SK-N-SH (cell line): ENCODE measurements around the gene CD300LF. TPM values are rescaled to one million over a fixed set of nuclear protein-coding genes. Genes with fewer than 3 reads are reported as not detected.
A peak's percentile ranks its signal among the peaks of the same experiment; 100 is the strongest.

Source experiments
- CTCF ChIA-PET: fragments of 300-600, 350-600 bp; formaldehyde crosslinking; extraction: SDS; loops from one replicate; lab custom pipeline; 2021; lab: Yijun Ruan, JAX
- POLR2A ChIA-PET: fragments of 350-600 bp; sonication (Branson Sonifier 250); formaldehyde crosslinking; extraction: SDS; loops from one replicate; lab custom pipeline; 2020; ENCODE audit warnings: antibody characterized with exemption, inconsistent platforms; lab: Yijun Ruan, JAX
- DNase-seq: peaks from one replicate; pipeline ENCODE4 v3.0.0; 2012
- H2AFZ ChIP-seq: fragments of 200-600 bp; sonication (generic); 2 replicates; pipeline ENCODE4 v1.8.1; 2016; ENCODE audit warnings: antibody characterized with exemption, mild to moderate bottlenecking, low read depth
- H3F3A ChIP-seq: fragments of 200-600 bp; sonication (generic); replicated peaks from 2 replicates; pipeline ENCODE3; 2016; ENCODE audit warnings: antibody characterized with exemption, mild to moderate bottlenecking; ENCODE audit not compliant: insufficient read depth
- H3K27ac ChIP-seq, 2 experiments: fragments of 200-500 bp in 1 of 2; fragments of 200-600 bp in 1 of 2; sonication (Bioruptor generic) in 1 of 2; sonication (generic), shearing (Covaris generic) in 1 of 2; 2 replicates each; pipeline versions ENCODE4 v1.5.1 to v1.6.1; 2014 to 2016; ENCODE audit warnings: low read depth in 2 of 2, inconsistent platforms in 1 of 2, low read length in 1 of 2, mild to moderate bottlenecking in 1 of 2, mixed read lengths in 1 of 2
- H3K27me3 ChIP-seq: fragments of 200-600 bp; sonication (generic), shearing (Covaris generic); 2 replicates; pipeline ENCODE4 v1.6.1; 2016; ENCODE audit warnings: mixed run types; ENCODE audit not compliant: insufficient read depth
- H3K36me3 ChIP-seq, 2 experiments: fragments of 200-500 bp in 1 of 2; fragments of 200-600 bp in 1 of 2; sonication (Bioruptor generic) in 1 of 2; sonication (generic) in 1 of 2; replicated peaks in 1 of 2; 2 replicates each; pipeline versions ENCODE3 to v1.5.1; 2014 to 2016; ENCODE audit warnings: low read length in 1 of 2, mild to moderate bottlenecking in 1 of 2; ENCODE audit not compliant: insufficient read depth in 2 of 2, control insufficient read depth in 1 of 2
- H3K4me1 ChIP-seq, 2 experiments: fragments of 200-500 bp in 1 of 2; fragments of 200-600 bp in 1 of 2; sonication (Bioruptor generic) in 1 of 2; sonication (generic), shearing (Covaris generic) in 1 of 2; 2 replicates each; pipeline versions ENCODE4 v1.5.1 to v1.6.1; 2014 to 2016; ENCODE audit warnings: low read depth in 1 of 2, low read length in 1 of 2, mixed run types in 1 of 2; ENCODE audit not compliant: insufficient read depth in 2 of 2, control insufficient read depth in 1 of 2
- H3K4me2 ChIP-seq: fragments of 200-600 bp; sonication (generic), shearing (Covaris generic); 2 replicates; pipeline ENCODE4 v1.6.1; 2017; ENCODE audit warnings: mixed run types
- H3K4me3 ChIP-seq, 2 experiments: fragments of 200-500 bp in 1 of 2; fragments of 200-600 bp in 1 of 2; sonication (Bioruptor generic) in 1 of 2; sonication (generic), shearing (Covaris generic) in 1 of 2; 2 replicates each; pipeline versions ENCODE4 v1.5.1 to v1.8.1; 2014 to 2016; ENCODE audit warnings: low read depth in 2 of 2, inconsistent platforms in 1 of 2, low read length in 1 of 2, mild to moderate bottlenecking in 1 of 2, mixed read lengths in 1 of 2, moderate library complexity in 1 of 2
- H3K79me2 ChIP-seq: fragments of 200-600 bp; sonication (generic); 2 replicates; pipeline ENCODE4 v1.8.1; 2017; ENCODE audit warnings: mild to moderate bottlenecking; ENCODE audit not compliant: insufficient read depth
- H3K9ac ChIP-seq: fragments of 200-600 bp; sonication (generic); 2 replicates; pipeline ENCODE4 v1.6.1; 2017; ENCODE audit warnings: mixed run types
- H3K9me2 ChIP-seq: fragments of 200-600 bp; sonication (generic); 2 replicates; pipeline ENCODE4 v1.6.1; 2017; ENCODE audit warnings: mixed run types
- H3K9me3 ChIP-seq: fragments of 200-600 bp; sonication (generic); 2 replicates; pipeline ENCODE4 v1.6.1; 2017; ENCODE audit warnings: mixed run types, mild to moderate bottlenecking, moderate library complexity
- H4K20me1 ChIP-seq: fragments of 200-600 bp; sonication (generic); 2 replicates; pipeline ENCODE4 v1.6.1; 2017; ENCODE audit warnings: mild to moderate bottlenecking, mixed run types; ENCODE audit not compliant: insufficient read depth
- GATA2 ChIP-seq: sonication (generic); formaldehyde crosslinking; IDR thresholded peaks from 2 replicates; pipeline ENCODE4 v1.5.0; 2020; ENCODE audit warnings: mild to moderate bottlenecking, missing genetic modification reagents
- MEF2A ChIP-seq: IDR thresholded peaks from 2 replicates; pipeline ENCODE4 v1.4.0; 2012; ENCODE audit warnings: low read depth, borderline replicate concordance
- MXI1 ChIP-seq: IDR thresholded peaks from 2 replicates; pipeline ENCODE4 v1.6.1; 2012; ENCODE audit warnings: mild to moderate bottlenecking, low read depth, low read length, improper control_type of control experiment
- RCOR1 ChIP-seq: fragments of 150-350 bp; IDR thresholded peaks from 2 replicates; pipeline ENCODE4 v1.6.1; 2017; ENCODE audit warnings: antibody characterized with exemption, low read length
- REST ChIP-seq: IDR thresholded peaks from 2 replicates; pipeline ENCODE4 v1.6.1; 2012; ENCODE audit warnings: mild to moderate bottlenecking, low read depth, low read length, moderate library complexity
- RFX5 ChIP-seq: IDR thresholded peaks from 2 replicates; pipeline ENCODE4 v1.6.1; 2012; ENCODE audit warnings: mild to moderate bottlenecking, improper control_type of control experiment, low read length
- SIN3A ChIP-seq: IDR thresholded peaks from 2 replicates; pipeline ENCODE4 v1.6.1; 2012; ENCODE audit warnings: low read depth, mild to moderate bottlenecking, low read length, moderate library complexity, borderline replicate concordance
- SMC3 ChIP-seq: IDR thresholded peaks from 2 replicates; pipeline ENCODE4 v1.6.1; 2012; ENCODE audit warnings: low read depth, low read length, improper control_type of control experiment
- TCF12 ChIP-seq: IDR thresholded peaks from 2 replicates; pipeline ENCODE4 v1.4.0; 2012
- USF2 ChIP-seq: fragments of 150-350 bp; IDR thresholded peaks from 2 replicates; pipeline ENCODE4 v1.6.1; 2017; ENCODE audit warnings: antibody characterized with exemption, low read length, low read depth, borderline replicate concordance
- YY1 ChIP-seq: IDR thresholded peaks from 2 replicates; pipeline ENCODE4 v1.4.0; 2012; ENCODE audit warnings: low read depth, mild to moderate bottlenecking
- WGBS: methylation state at CpG from one replicate; pipeline ENCODE4 v1.1.6; 2017; ENCODE audit warnings: low lambda C conversion rate; 5-methylcytosine and 5-hydroxymethylcytosine counted together
- polyA plus RNA-seq, 3 experiments: library from polyadenylated mRNA; depleted of rRNA; stranded (reverse); fragments of >200 nt; gene quantifications; 2 replicates each; pipeline ENCODE4 v1.2.3, GENCODE V29; 2012
- TF ChIP-seq, protein P1 (sequence below): IDR thresholded peaks from 2 replicates; pipeline ENCODE4 v1.4.0; 2012; ENCODE audit warnings: low read depth

CD300LF gene
- polyA plus RNA-seq, 1 of the 3 experiments (the other 2 are of a cell fraction): not detected

GRCh38 chr17:74677558-74678466, 34.9 kb downstream of the CD300LF start:
- TF ChIP-seq RFX5: no peak
- 0 out of 2 replicates have a peak, but pooled peaks have one; percentile 12 for TF ChIP-seq GATA2 (CRISPR knock-in tag)
- ChIA-PET CTCF (interaction anchor here (0.8 to 5.7 kb wide), 10 partner anchors 9 to 299 kb away, joined by 3 to 59 read pairs (median 4); partner anchors contain the start of gene RAB37), POLR2A (no interaction called here)
- Histone ChIP-seq H3K4me3 (no peak overlapping the region), H3K4me2 (no peak overlapping the region), H3K79me2 (no peaks in the 10 kb centered on the region), H3K27me3 (no peaks in the 10 kb centered on the region), H3K9me2 (no peaks in the 10 kb centered on the region), H2AFZ (no peak overlapping the region), H4K20me1 (no peaks in the 10 kb centered on the region), H3K9ac (no peak overlapping the region), H3K4me1 (peaks cover 0 to 8% of the 10 kb centered on the region in 2 experiments; a peak in 1 of 4 replicates), H3K36me3 (no peaks in the 10 kb centered on the region), H3K9me3 (no peaks in the 10 kb centered on the region), H3F3A (no peaks in the 10 kb centered on the region), H3K27ac (no peak overlapping the region; a peak in 1 of 4 replicates)
- WGBS: 38% methylated on average over 9 of the region's 9 CpGs
- DNase-seq: peak; percentile 77

DNA sequence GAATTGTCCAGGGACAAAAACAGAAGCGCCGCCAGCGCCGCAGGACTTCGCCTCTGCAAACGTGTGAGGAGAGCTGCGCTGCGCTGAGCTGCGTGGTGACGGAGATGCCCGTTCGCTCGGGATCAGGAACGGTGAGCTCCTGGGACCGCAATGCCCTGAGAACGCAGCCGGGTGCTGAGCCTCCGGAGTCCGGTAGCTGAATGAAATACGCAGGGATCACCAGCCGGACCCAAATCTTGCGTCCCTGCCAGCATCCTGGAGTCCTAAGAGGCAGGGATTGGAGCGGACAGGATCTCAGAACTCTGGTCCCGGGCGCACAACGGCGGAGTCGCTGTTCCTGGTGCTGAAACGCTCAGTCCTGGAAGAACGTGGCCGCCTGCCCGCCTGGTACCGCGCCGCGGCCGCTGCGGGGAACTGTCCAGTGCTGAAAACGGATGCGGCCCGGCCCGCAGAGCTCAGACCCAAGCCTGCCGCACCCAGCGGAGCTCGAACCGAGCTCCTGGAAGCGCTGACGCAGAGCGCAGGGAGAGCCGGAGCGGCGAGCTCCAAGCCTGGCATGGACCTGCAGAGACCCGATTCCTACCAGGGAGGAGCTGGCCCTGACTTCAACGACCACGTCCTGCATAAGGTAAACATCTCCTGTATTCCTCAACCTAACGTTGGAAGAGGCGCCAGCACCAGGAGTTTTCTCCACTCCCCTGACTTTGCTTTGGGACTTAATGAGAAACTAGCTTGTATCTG, 41.5 kb downstream of the CD300LF start:
- Histone ChIP-seq H3K4me1 (peaks cover 0 to 6% of the 10 kb centered on the region in 2 experiments; a peak in 1 of 4 replicates), H3K9me3 (no peaks in the 10 kb centered on the region), H3K27ac (no peak overlapping the region), H3K79me2 (no peaks in the 10 kb centered on the region), H3K4me3 (no peak overlapping the region), H2AFZ (no peak overlapping the region), H3K27me3 (no peaks in the 10 kb centered on the region), H3K4me2 (no peak overlapping the region), H3K9ac (no peak overlapping the region), H3F3A (no peaks in the 10 kb centered on the region), H3K36me3 (no peaks in the 10 kb centered on the region), H3K9me2 (no peaks in the 10 kb centered on the region), H4K20me1 (no peaks in the 10 kb centered on the region)
- POLR2A ChIA-PET: interaction anchor here (0.6 kb wide), 1 partner anchor 67 kb away, joined by 3 read pairs; no protein-coding TSS in a partner anchor
- TF ChIP-seq MEF2A: no peak
- 0 out of 2 replicates have a peak, but pooled peaks have one; percentile 29 for TF ChIP-seq USF2
- TF ChIP-seq, protein P1, sequence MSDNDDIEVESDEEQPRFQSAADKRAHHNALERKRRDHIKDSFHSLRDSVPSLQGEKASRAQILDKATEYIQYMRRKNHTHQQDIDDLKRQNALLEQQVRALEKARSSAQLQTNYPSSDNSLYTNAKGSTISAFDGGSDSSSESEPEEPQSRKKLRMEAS: no peak
- peak; percentile 38; the same call in 1 of the 2 replicates for TF ChIP-seq RCOR1
- no peak for TF ChIP-seq SMC3
- peak; percentile 99 for TF ChIP-seq REST
- TF ChIP-seq TCF12: no peak
- TF ChIP-seq MXI1: peak; percentile 70; the same call in 1 of the 2 replicates
- TF ChIP-seq YY1: no peak
- peak; percentile 44; the same call in 1 of the 2 replicates for TF ChIP-seq SIN3A
- CTCF ChIA-PET: interaction anchor here (0.6 to 7.2 kb wide), 15 partner anchors 13 to 303 kb away, joined by 3 to 80 read pairs (median 3); partner anchors contain the start of genes NAT9 and RAB37
- 10% methylated on average over 38 of the region's 57 CpGs for WGBS
- DNase-seq: peak; percentile 67
